Glomerular endothelial cell (primary cell): Measurements from ENCODE around the gene FADS6. TPM values are rescaled to one million over a fixed set of nuclear protein-coding genes. Genes with fewer than 3 reads are reported as not detected.

ENCODE experiments used
- DNase-seq: peaks from one replicate; pipeline ENCODE4 v3.0.0-alpha.2; 2011; ENCODE audit warnings: low read depth, low spot score; ENCODE audit errors: extremely low read depth
- total RNA-seq: library from RNA; depleted of rRNA; stranded (reverse); fragments of >200 nt; gene quantifications from 2 replicates; pipeline ENCODE4 v1.2.3, GENCODE V29; 2015

The FADS6 gene
- total RNA-seq, 1 donor from 2014 or later: not detected

- no peak for DNase-seq
These were observed 59.7 kb downstream of the FADS6 start for GRCh38 chr17:74833501-74834377.

DNA sequence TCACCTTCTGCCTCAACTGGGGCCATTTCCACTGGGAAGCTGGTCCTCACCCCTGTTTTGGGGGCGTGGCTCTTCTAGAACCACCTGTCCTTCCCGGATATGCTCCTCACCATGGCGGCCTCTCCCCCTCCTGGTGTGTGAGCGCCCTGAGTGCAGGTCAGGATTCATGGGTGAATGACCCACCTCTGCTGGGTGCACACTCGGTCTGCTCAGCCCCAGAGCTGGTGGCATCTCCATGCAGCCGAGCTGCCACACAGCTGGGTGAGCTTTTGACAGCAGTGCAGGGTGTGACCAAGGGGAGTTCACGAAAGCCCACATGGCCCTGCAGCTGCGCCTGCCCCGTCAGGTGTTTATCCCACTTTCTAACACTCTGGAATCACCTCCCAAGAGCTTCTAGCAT lies 61.0 kb downstream of the FADS6 start:
- no peak for DNase-seq

- no peak for DNase-seq
These were observed 61.8 kb downstream of the FADS6 start for GRCh38 chr17:74831444-74832146.

GRCh38 chr17:74830861-74831260 lies 62.6 kb downstream of the FADS6 start:
- DNase-seq: no peak

DNA sequence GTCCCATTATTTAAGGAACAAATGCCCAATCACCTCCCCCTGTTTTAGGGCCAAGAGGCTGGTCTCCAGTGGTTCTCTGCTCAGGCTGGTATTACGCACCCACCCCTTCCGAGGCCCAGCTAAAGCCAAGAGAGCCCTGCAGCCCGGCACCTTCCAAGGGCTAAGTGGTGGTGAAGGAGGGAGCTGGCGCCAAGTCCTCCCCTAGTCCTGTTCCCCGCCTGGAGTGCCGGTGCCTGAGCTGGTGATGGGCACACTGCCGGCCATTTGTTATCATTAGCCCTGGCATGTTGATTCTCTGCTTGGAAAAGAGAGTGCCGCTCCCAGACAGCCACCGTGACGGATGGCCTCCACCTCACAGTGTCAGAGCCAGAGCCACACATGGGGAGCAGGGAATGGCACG lies 65.6 kb downstream of the FADS6 start:
- no peak for DNase-seq

Other genes starting within 250 kb of the FADS6 start
- not detected in 2 replicates for gene CD300LF, start 180.7 kb downstream of the FADS6 start, total RNA-seq
- 0.87 TPM in 1 of 2 replicates, not detected in the other for gene RAB37, start 156.4 kb downstream of the FADS6 start, total RNA-seq
- 17.7 and 18.4 TPM in 2 replicates for gene NHERF1, start 145.0 kb downstream of the FADS6 start, total RNA-seq
- gene NAT9, start 117.3 kb downstream of the FADS6 start, total RNA-seq: 26.6 and 36.5 TPM in 2 replicates
- gene GRIN2C, start 33.7 kb downstream of the FADS6 start, total RNA-seq: 1.1 TPM in 1 of 2 replicates, not detected in the other
- gene FDXR, start 20.6 kb downstream of the FADS6 start, total RNA-seq: 38.6 and 46.9 TPM in 2 replicates
- not detected in 2 replicates for gene USH1G, start 29.6 kb upstream of the FADS6 start, total RNA-seq
- gene OTOP2, start 30.6 kb upstream of the FADS6 start, total RNA-seq: not detected in 2 replicates
- gene OTOP3, start 42.3 kb upstream of the FADS6 start, total RNA-seq: not detected in 2 replicates
- 23.1 and 30.6 TPM in 2 replicates for gene HID1, start 79.1 kb upstream of the FADS6 start, total RNA-seq
- 40.7 and 63.5 TPM in 2 replicates for gene CDR2L, start 94.0 kb upstream of the FADS6 start, total RNA-seq
- gene MRPL58, start 119.0 kb upstream of the FADS6 start, total RNA-seq: 38.7 and 49.7 TPM in 2 replicates
- 228 and 300 TPM in 2 replicates for gene ATP5PD, start 153.3 kb upstream of the FADS6 start, total RNA-seq
- 18.6 and 21.0 TPM in 2 replicates for gene KCTD2, start 153.6 kb upstream of the FADS6 start, total RNA-seq
- 5.7 and 7.1 TPM in 2 replicates for gene SLC16A5, start 194.3 kb upstream of the FADS6 start, total RNA-seq
- 8.9 and 9.7 TPM in 2 replicates for gene ARMC7, start 216.3 kb upstream of the FADS6 start, total RNA-seq
- gene NT5C, start 238.1 kb upstream of the FADS6 start, total RNA-seq: 41.5 and 62.0 TPM in 2 replicates